ENCODE measurements around the gene INPP5F.
"Not testable (repeated sequence)": the region's sequence is repeated elsewhere in the genome, so short reads cannot be mapped to it uniquely, and the experiment has no call there.

The INPP5F gene

GRCh38 chr10:119859420-119860258 is 133.8 kb downstream of the INPP5F start:
- DNase-seq (ENCODE audit: low read depth in 2 of 3, low spot score in 1 of 3) = no peak

GRCh38 chr10:119860866-119861607 is 135.2 kb downstream of the INPP5F start:
- DNase-seq (ENCODE audit: low read depth in 2 of 3, low spot score in 1 of 3) = no peak

GRCh38 chr10:119862524-119862923 is 136.7 kb downstream of the INPP5F start:
- DNase-seq (ENCODE audit: low read depth in 2 of 3, low spot score in 1 of 3) = no peak

GRCh38 chr10:119863951-119864565 is 138.2 kb downstream of the INPP5F start:
- no peak for DNase-seq (ENCODE audit: low read depth in 2 of 3, low spot score in 1 of 3)

GRCh38 chr10:119865699-119866240 is 139.9 kb downstream of the INPP5F start:
- DNase-seq (ENCODE audit: low read depth in 2 of 3, low spot score in 1 of 3) = no peak

- DNase-seq (ENCODE audit: low read depth in 2 of 3, low spot score in 1 of 3) = no peak
Measured at GRCh38 chr10:119867317-119867716, 141.5 kb downstream of the INPP5F start.

GRCh38 chr10:119869398-119869797 is 143.5 kb downstream of the INPP5F start:
- not testable (repeated sequence) for DNase-seq (ENCODE audit: low read depth in 2 of 3, low spot score in 1 of 3)

GRCh38 chr10:119871881-119872609 is 146.2 kb downstream of the INPP5F start:
- peak; percentile 24 to 44 (median 27) for DNase-seq (ENCODE audit: low read depth in 2 of 3, low spot score in 1 of 3)

GRCh38 chr10:119872610-119872859 is 146.7 kb downstream of the INPP5F start, which contains the start of gene MCMBP:
Gene MCMBP (minus strand): TSS chr10:119872843. CDS start chr10:119872584, 259 bp downstream.
- no peak for DNase-seq (ENCODE audit: low read depth in 2 of 3, low spot score in 1 of 3)

- DNase-seq (ENCODE audit: low read depth in 2 of 3, low spot score in 1 of 3) = peak; percentile 70 to 86 (median 76)
Measured at GRCh38 chr10:119872860-119873681, 147.2 kb downstream of the INPP5F start.

- no peak for DNase-seq (ENCODE audit: low read depth in 2 of 3, low spot score in 1 of 3)
Measured at GRCh38 chr10:119878524-119878923, 152.7 kb downstream of the INPP5F start.
